Neural progenitor cell (in vitro differentiated cells): ENCODE results near the gene RITA1. TPM values are rescaled to one million over a fixed set of nuclear protein-coding genes. Genes with fewer than 3 reads are reported as not detected.
"Not testable (repeated sequence)": the region's sequence is repeated elsewhere in the genome, so short reads cannot be mapped to it uniquely, and the experiment has no call there.

Experiments
- DNase-seq: peaks from one replicate; pipeline ENCODE4 v3.0.0-alpha.2; 2016; ENCODE audit warnings: low spot score
- H2AFZ ChIP-seq: fragments of 200-600 bp; sonication (generic); replicated peaks from 2 replicates; pipeline ENCODE4 v1.6.1; 2016; ENCODE audit warnings: antibody characterized with exemption
- H3F3A ChIP-seq: fragments of 200-600 bp; sonication (generic); 2 replicates; pipeline ENCODE4 v1.6.1; 2016; ENCODE audit warnings: antibody characterized with exemption, low read depth
- H3K27ac ChIP-seq: fragments of 200-600 bp; sonication (generic); 2 replicates; pipeline ENCODE4 v1.5.1; 2016; ENCODE audit warnings: mild to moderate bottlenecking
- H3K27me3 ChIP-seq: fragments of 200-600 bp; sonication (generic); 2 replicates; pipeline ENCODE4 v1.6.1; 2016; ENCODE audit warnings: mild to moderate bottlenecking, moderate library complexity
- H3K36me3 ChIP-seq: fragments of 200-600 bp; sonication (generic); 2 replicates; pipeline ENCODE4 v1.5.1; 2016
- H3K4me1 ChIP-seq: fragments of 200-600 bp; sonication (generic); 2 replicates; pipeline ENCODE4 v1.6.1; 2016; ENCODE audit warnings: mixed run types
- H3K4me2 ChIP-seq: fragments of 200-600 bp; sonication (generic); 2 replicates; pipeline ENCODE4 v1.6.1; 2016
- H3K4me3 ChIP-seq: fragments of 200-600 bp; sonication (generic); 2 replicates; pipeline ENCODE4 v1.5.1; 2016
- H3K79me2 ChIP-seq: fragments of 200-600 bp; sonication (generic); 2 replicates; pipeline ENCODE4 v1.6.1; 2016; ENCODE audit warnings: low read depth
- H3K9ac ChIP-seq: fragments of 200-600 bp; sonication (generic); 2 replicates; pipeline ENCODE4 v1.6.1; 2016
- H3K9me3 ChIP-seq: fragments of 200-600 bp; sonication (generic); 2 replicates; pipeline ENCODE4 v1.5.1; 2016; ENCODE audit warnings: low read depth
- H4K20me1 ChIP-seq: fragments of 200-600 bp; sonication (generic); 2 replicates; pipeline ENCODE4 v1.6.1; 2016; ENCODE audit warnings: low read depth
- H3K27ac Mint-ChIP-seq: 3 replicates; pipeline ENCODE4 v1.8.0; 2021; ENCODE audit warnings: mixed read lengths
- H3K27me3 Mint-ChIP-seq: 2 replicates; pipeline ENCODE4 v1.8.0; 2022; ENCODE audit warnings: low read depth, mild to moderate bottlenecking, inconsistent platforms, moderate library complexity, mixed read lengths; ENCODE audit not compliant: insufficient read depth
- H3K36me3 Mint-ChIP-seq: 3 replicates; pipeline ENCODE4 v1.8.0; 2021; ENCODE audit warnings: mixed read lengths
- H3K4me1 Mint-ChIP-seq: 3 replicates; pipeline ENCODE4 v1.8.0; 2021; ENCODE audit warnings: mixed read lengths
- H3K4me3 Mint-ChIP-seq: 3 replicates; pipeline ENCODE4 v1.8.0; 2021; ENCODE audit warnings: mild to moderate bottlenecking, moderate library complexity, mixed read lengths
- H3K9me3 Mint-ChIP-seq: 3 replicates; pipeline ENCODE4 v1.8.0; 2020; ENCODE audit warnings: mixed read lengths
- CTCF ChIP-seq: fragments of 200-600 bp; sonication (generic); IDR thresholded peaks from 2 replicates; pipeline ENCODE4 v1.5.1; 2017; ENCODE audit warnings: antibody characterized with exemption, mild to moderate bottlenecking
- EZH2 ChIP-seq: fragments of 200-600 bp; sonication (generic); IDR thresholded peaks from 2 replicates; pipeline ENCODE4 v1.6.1; 2017; ENCODE audit warnings: antibody characterized with exemption, mild to moderate bottlenecking, moderate library complexity
- EZH2phosphoT487 ChIP-seq: fragments of 200-600 bp; sonication (generic); IDR thresholded peaks from 2 replicates; pipeline ENCODE4 v1.6.1; 2017; ENCODE audit warnings: antibody characterized with exemption
- total RNA-seq: library from RNA; depleted of rRNA; stranded (reverse); fragments of >200 nt; gene quantifications from 2 replicates; pipeline ENCODE4 v1.2.3, GENCODE V29; 2015; ENCODE audit warnings: low replicate concordance

Gene RITA1
- total RNA-seq, 1 donor from 2014 or later = 13.7 TPM

GRCh38 chr12:113137861-113138783 lies 47.4 kb upstream of the RITA1 start:
- TF ChIP-seq EZH2 (no peak), CTCF (no peak), EZH2phosphoT487 (no peak)
- Mint-ChIP-seq H3K36me3 (no peaks in the 10 kb centered on the region), H3K27ac (no peak overlapping the region), H3K27me3 (peaks cover 16% of the 10 kb centered on the region), H3K9me3 (no peaks in the 10 kb centered on the region), H3K4me1 (peaks cover 13% of the 10 kb centered on the region), H3K4me3 (no peak overlapping the region)
- H3K9me3 ChIP-seq = no peaks in the 10 kb centered on the region
- H3K4me1 ChIP-seq = peaks cover 15% of the 10 kb centered on the region
- no peaks in the 10 kb centered on the region for H4K20me1 ChIP-seq
- H3K36me3 ChIP-seq = no peaks in the 10 kb centered on the region
- H3K4me2 ChIP-seq = no peak overlapping the region
- peaks cover 36% of the 10 kb centered on the region for H3K27me3 ChIP-seq
- H3K9ac ChIP-seq = no peak overlapping the region
- no peak overlapping the region for H3K27ac ChIP-seq
- DNase-seq = no peak
- no peaks in the 10 kb centered on the region for H3K79me2 ChIP-seq
- no peak overlapping the region for H2AFZ ChIP-seq
- no peak overlapping the region for H3K4me3 ChIP-seq
- peaks cover 9% of the 10 kb centered on the region for H3F3A ChIP-seq

GRCh38 chr12:113138826-113139225 lies 46.7 kb upstream of the RITA1 start:
- Histone ChIP-seq H3K27ac (no peak overlapping the region), H3K4me2 (no peak overlapping the region), H3K9ac (no peak overlapping the region), H4K20me1 (no peaks in the 10 kb centered on the region), H3K4me3 (no peak overlapping the region), H3K79me2 (no peaks in the 10 kb centered on the region), H3K9me3 (no peaks in the 10 kb centered on the region), H3F3A (peaks cover 9% of the 10 kb centered on the region), H3K36me3 (no peaks in the 10 kb centered on the region), H3K4me1 (peaks cover 15% of the 10 kb centered on the region), H2AFZ (no peak overlapping the region), H3K27me3 (peaks cover 32% of the 10 kb centered on the region)
- no peak for TF ChIP-seq EZH2phosphoT487
- no peak for TF ChIP-seq CTCF
- TF ChIP-seq EZH2 = no peak
- peak overlapping the region; percentile 50 for H3K27ac Mint-ChIP-seq
- DNase-seq = no peak
- H3K36me3 Mint-ChIP-seq = no peaks in the 10 kb centered on the region
- H3K4me3 Mint-ChIP-seq = no peak overlapping the region
- H3K4me1 Mint-ChIP-seq = peaks cover 15% of the 10 kb centered on the region
- H3K9me3 Mint-ChIP-seq = no peaks in the 10 kb centered on the region
- peaks cover 15% of the 10 kb centered on the region for H3K27me3 Mint-ChIP-seq

GRCh38 chr12:113140706-113141105 lies 44.8 kb upstream of the RITA1 start:
- H3K36me3 Mint-ChIP-seq = no peaks in the 10 kb centered on the region
- Histone ChIP-seq H3K79me2 (no peaks in the 10 kb centered on the region), H3K9ac (no peak overlapping the region), H3K4me2 (no peak overlapping the region), H3K4me1 (peaks cover 6% of the 10 kb centered on the region), H4K20me1 (no peaks in the 10 kb centered on the region), H3K4me3 (no peak overlapping the region), H3K27ac (no peak overlapping the region), H3F3A (peaks cover 9% of the 10 kb centered on the region), H3K9me3 (no peaks in the 10 kb centered on the region), H2AFZ (no peak overlapping the region), H3K36me3 (no peaks in the 10 kb centered on the region), H3K27me3 (peaks cover 13% of the 10 kb centered on the region)
- H3K27me3 Mint-ChIP-seq = peaks cover 11% of the 10 kb centered on the region
- no peak overlapping the region for H3K4me3 Mint-ChIP-seq
- H3K27ac Mint-ChIP-seq = peak overlapping the region; percentile 43
- peaks cover 21% of the 10 kb centered on the region for H3K4me1 Mint-ChIP-seq
- no peak for TF ChIP-seq EZH2phosphoT487
- no peak for TF ChIP-seq CTCF
- TF ChIP-seq EZH2 = no peak
- H3K9me3 Mint-ChIP-seq = no peaks in the 10 kb centered on the region
- DNase-seq = no peak

GRCh38 chr12:113141716-113142115 lies 43.8 kb upstream of the RITA1 start:
- not testable (repeated sequence) for H3K27me3 Mint-ChIP-seq, H3K4me3 Mint-ChIP-seq, H3K27ac ChIP-seq, H2AFZ ChIP-seq, H3K79me2 ChIP-seq, H3K27me3 ChIP-seq, H3K4me2 ChIP-seq, H3K36me3 Mint-ChIP-seq, H3K36me3 ChIP-seq, H3K9me3 ChIP-seq, H3F3A ChIP-seq, H3K4me3 ChIP-seq, DNase-seq, H3K4me1 ChIP-seq, H3K9me3 Mint-ChIP-seq, H4K20me1 ChIP-seq, H3K9ac ChIP-seq
- H3K27ac Mint-ChIP-seq = peak overlapping the region; percentile 54
- H3K4me1 Mint-ChIP-seq = peaks cover 20% of the 10 kb centered on the region
